ENCODE results near the gene HAPLN3.

GRCh38 chr15:88908123-88908522 is 12.8 kb upstream of the HAPLN3 start:
- TF ChIP-seq, protein P1, sequence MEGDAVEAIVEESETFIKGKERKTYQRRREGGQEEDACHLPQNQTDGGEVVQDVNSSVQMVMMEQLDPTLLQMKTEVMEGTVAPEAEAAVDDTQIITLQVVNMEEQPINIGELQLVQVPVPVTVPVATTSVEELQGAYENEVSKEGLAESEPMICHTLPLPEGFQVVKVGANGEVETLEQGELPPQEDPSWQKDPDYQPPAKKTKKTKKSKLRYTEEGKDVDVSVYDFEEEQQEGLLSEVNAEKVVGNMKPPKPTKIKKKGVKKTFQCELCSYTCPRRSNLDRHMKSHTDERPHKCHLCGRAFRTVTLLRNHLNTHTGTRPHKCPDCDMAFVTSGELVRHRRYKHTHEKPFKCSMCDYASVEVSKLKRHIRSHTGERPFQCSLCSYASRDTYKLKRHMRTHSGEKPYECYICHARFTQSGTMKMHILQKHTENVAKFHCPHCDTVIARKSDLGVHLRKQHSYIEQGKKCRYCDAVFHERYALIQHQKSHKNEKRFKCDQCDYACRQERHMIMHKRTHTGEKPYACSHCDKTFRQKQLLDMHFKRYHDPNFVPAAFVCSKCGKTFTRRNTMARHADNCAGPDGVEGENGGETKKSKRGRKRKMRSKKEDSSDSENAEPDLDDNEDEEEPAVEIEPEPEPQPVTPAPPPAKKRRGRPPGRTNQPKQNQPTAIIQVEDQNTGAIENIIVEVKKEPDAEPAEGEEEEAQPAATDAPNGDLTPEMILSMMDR (IDR thresholded peaks at IDR 0.05): no peak
- TF ChIP-seq POLR2A (IDR thresholded peaks at IDR 0.05): no peak
